Measurements from ENCODE around the gene TMPRSS11D.

- no peak for TF ChIP-seq CTCF (IDR thresholded peaks at IDR 0.05)
- TF ChIP-seq POLR2AphosphoS5 (IDR thresholded peaks at IDR 0.05): no peak
- TF ChIP-seq POLR2A (IDR thresholded peaks at IDR 0.05): no peak
- no peak for TF ChIP-seq EP300 (IDR thresholded peaks at IDR 0.05; ENCODE audit: low read depth)
Measured at GRCh38 chr4:67869580-67870190, 14.1 kb downstream of the TMPRSS11D start.

All from transverse colon (tissue), 4 donors.